Breast epithelium (tissue), 4 donors: Measurements from ENCODE around the gene HHLA2. TPM values are rescaled to one million over a fixed set of nuclear protein-coding genes. Genes with fewer than 3 reads are reported as not detected.
"Not testable (repeated sequence)": the region's sequence is repeated elsewhere in the genome, so short reads cannot be mapped to it uniquely, and the experiment has no call there.

Experiments used
- DNase-seq, 2 donors: peaks; one replicate each; pipeline ENCODE4 v3.0.0-alpha.2; 2019; ENCODE audit warnings: low spot score in 2 of 2
- H3K27ac ChIP-seq, 2 donors: fragments of 200-600 bp; sonication (generic) in 1 of 2; one replicate each; pipeline ENCODE4 v1.5.1; 2016 to 2019; ENCODE audit warnings: mild to moderate bottlenecking in 1 of 2
- H3K27me3 ChIP-seq, 2 donors: fragments of 200-600 bp; sonication (generic) in 1 of 2; one replicate each; pipeline versions ENCODE4 v1.5.1 to v1.6.0; 2017 to 2019; ENCODE audit warnings: control low read depth in 1 of 2, mild to moderate bottlenecking in 1 of 2
- H3K36me3 ChIP-seq: fragments of 200-600 bp; one replicate; pipeline ENCODE4 v1.5.1; 2019
- H3K4me1 ChIP-seq, 2 donors: fragments of 200-600 bp; sonication (generic); one replicate each; pipeline ENCODE4 v1.5.1; 2016 to 2019; ENCODE audit warnings: control low read depth in 1 of 2
- H3K4me3 ChIP-seq, 3 donors: fragments of 200-600 bp; sonication (generic); 1 replicate in 2 of 3; 2 replicates in 1 of 3; pipeline ENCODE4 v1.5.1; 2016 to 2019; ENCODE audit warnings: mild to moderate bottlenecking in 3 of 3, moderate library complexity in 2 of 3
- H3K9me3 ChIP-seq, 2 donors: fragments of 200-600 bp; sonication (generic) in 1 of 2; one replicate each; pipeline ENCODE4 v1.5.1; 2016 to 2019; ENCODE audit warnings: control low read depth in 1 of 2
- CTCF ChIP-seq, 3 donors: fragments of 450-650 bp; IDR thresholded peaks; one replicate each; pipeline ENCODE4 v1.5.1; 2016 to 2017; ENCODE audit warnings: antibody characterized with exemption in 3 of 3, mild to moderate bottlenecking in 3 of 3, moderate library complexity in 3 of 3
- POLR2A ChIP-seq: fragments of 450-650 bp; IDR thresholded peaks from one replicate; pipeline ENCODE4 v1.6.1; 2016; ENCODE audit warnings: antibody characterized with exemption, mild to moderate bottlenecking, moderate library complexity
- POLR2AphosphoS5 ChIP-seq, 3 donors: sonication (generic); formaldehyde crosslinking; IDR thresholded peaks; one replicate each; pipeline ENCODE4 v1.6.1; 2017; ENCODE audit warnings: antibody characterized with exemption in 3 of 3
- intact Hi-C: fragments of 100-400 bp; cut with DNase I; formaldehyde crosslinking; loops from one replicate; pipeline ENCODE4 v1.15.1; 2023; ENCODE audit warnings: low total_unique reads
- total RNA-seq, 3 donors: library from RNA; depleted of rRNA; stranded (reverse); fragments of >200 nt; gene quantifications; one replicate each; pipeline ENCODE4 v1.1.0, GENCODE V29; 2016

HHLA2 gene
- total RNA-seq = 1 to 10 TPM in 1 of 3 donors, not detected in 2; 1.6 TPM

- Histone ChIP-seq H3K4me1 (no peaks in the 10 kb centered on the region), H3K9me3 (no peaks in the 10 kb centered on the region), H3K27ac (no peak within 1 kb of the TSS), H3K36me3 (no peaks in the 10 kb centered on the region), H3K4me3 (no peak within 1 kb of the TSS), H3K27me3 (no peaks in the 10 kb centered on the region)
- no peak for DNase-seq
- TF ChIP-seq CTCF (IDR thresholded peaks at IDR 0.05) (no peak), POLR2AphosphoS5 (IDR thresholded peaks at IDR 0.05) (no peak), POLR2A (no peak)
- intact Hi-C loops = no loop called here
Observed at GRCh38 chr3:108296239-108296638, at the start of gene HHLA2. HHLA2 (plus strand) TSS chr3:108296548; CDS start chr3:108351814, 55,266 bp downstream.

GRCh38 chr3:108250626-108251025, 45.7 kb upstream of the HHLA2 start:
- intact Hi-C loops = no loop called here
- no peak for DNase-seq
- Histone ChIP-seq H3K27me3 (no peaks in the 10 kb centered on the region), H3K36me3 (no peaks in the 10 kb centered on the region), H3K4me1 (no peaks in the 10 kb centered on the region), H3K4me3 (no peak overlapping the region), H3K27ac (no peak overlapping the region), H3K9me3 (no peaks in the 10 kb centered on the region)
- no peak for TF ChIP-seq POLR2A
- no peak for TF ChIP-seq POLR2AphosphoS5 (IDR thresholded peaks at IDR 0.05)
- TF ChIP-seq CTCF (IDR thresholded peaks at IDR 0.05) = no peak

- intact Hi-C loops = no loop called here
- TF ChIP-seq CTCF (IDR thresholded peaks at IDR 0.05) (no peak), POLR2A (no peak)
Observed at GRCh38 chr3:108251265-108251664, 45.1 kb upstream of the HHLA2 start.

GRCh38 chr3:108251844-108252243, 44.5 kb upstream of the HHLA2 start:
- H3K36me3 ChIP-seq = no peaks in the 10 kb centered on the region
- no peaks in the 10 kb centered on the region for H3K9me3 ChIP-seq
- H3K27me3 ChIP-seq = no peaks in the 10 kb centered on the region
- no peaks in the 10 kb centered on the region for H3K4me1 ChIP-seq
- intact Hi-C loops = no loop called here
- no peak overlapping the region for H3K27ac ChIP-seq
- no peak overlapping the region for H3K4me3 ChIP-seq
- DNase-seq = no peak
- TF ChIP-seq POLR2A = no peak
- no peak for TF ChIP-seq CTCF (IDR thresholded peaks at IDR 0.05)
- TF ChIP-seq POLR2AphosphoS5 (IDR thresholded peaks at IDR 0.05) = no peak

More at GRCh38 chr3:108251265-108251664, 45.1 kb upstream of the HHLA2 start:
- H3K9me3 ChIP-seq = no peaks in the 10 kb centered on the region
- H3K27ac ChIP-seq = no peak overlapping the region
- H3K36me3 ChIP-seq = no peaks in the 10 kb centered on the region
- no peaks in the 10 kb centered on the region for H3K27me3 ChIP-seq
- H3K4me3 ChIP-seq = no peak overlapping the region
- no peak for DNase-seq
- H3K4me1 ChIP-seq = no peaks in the 10 kb centered on the region

- Histone ChIP-seq H3K27ac (no peak overlapping the region), H3K9me3 (no peaks in the 10 kb centered on the region), H3K4me3 (no peak overlapping the region), H3K4me1 (no peaks in the 10 kb centered on the region), H3K27me3 (no peaks in the 10 kb centered on the region), H3K36me3 (no peaks in the 10 kb centered on the region)
- TF ChIP-seq POLR2AphosphoS5 (IDR thresholded peaks at IDR 0.05) = no peak
- TF ChIP-seq POLR2A = no peak
- no peak for TF ChIP-seq CTCF (IDR thresholded peaks at IDR 0.05)
- DNase-seq = no peak
- intact Hi-C loops = no loop called here
Observed at GRCh38 chr3:108255131-108255530, 41.2 kb upstream of the HHLA2 start.

GRCh38 chr3:108264534-108265298, 31.6 kb upstream of the HHLA2 start:
- H3K27ac ChIP-seq, DNase-seq, H3K4me3 ChIP-seq, intact Hi-C loops, H3K27me3 ChIP-seq, H3K36me3 ChIP-seq, H3K4me1 ChIP-seq, H3K9me3 ChIP-seq: not testable (repeated sequence)

GRCh38 chr3:108268235-108268634, 28.1 kb upstream of the HHLA2 start:
- intact Hi-C loops, H3K36me3 ChIP-seq, H3K27ac ChIP-seq, DNase-seq, H3K27me3 ChIP-seq, H3K4me1 ChIP-seq, H3K9me3 ChIP-seq, H3K4me3 ChIP-seq: not testable (repeated sequence)
